CD4-positive, alpha-beta T cell treated with Interleukin-6 at 100 ng/mL for 8 hours (primary cell): Measurements from ENCODE around the gene EXOSC3.

Source experiments
- DNase-seq: peaks from one replicate; pipeline ENCODE4 v3.0.0-alpha.2; 2020; ENCODE audit warnings: mixed read lengths, low spot score

The EXOSC3 gene

DNA sequence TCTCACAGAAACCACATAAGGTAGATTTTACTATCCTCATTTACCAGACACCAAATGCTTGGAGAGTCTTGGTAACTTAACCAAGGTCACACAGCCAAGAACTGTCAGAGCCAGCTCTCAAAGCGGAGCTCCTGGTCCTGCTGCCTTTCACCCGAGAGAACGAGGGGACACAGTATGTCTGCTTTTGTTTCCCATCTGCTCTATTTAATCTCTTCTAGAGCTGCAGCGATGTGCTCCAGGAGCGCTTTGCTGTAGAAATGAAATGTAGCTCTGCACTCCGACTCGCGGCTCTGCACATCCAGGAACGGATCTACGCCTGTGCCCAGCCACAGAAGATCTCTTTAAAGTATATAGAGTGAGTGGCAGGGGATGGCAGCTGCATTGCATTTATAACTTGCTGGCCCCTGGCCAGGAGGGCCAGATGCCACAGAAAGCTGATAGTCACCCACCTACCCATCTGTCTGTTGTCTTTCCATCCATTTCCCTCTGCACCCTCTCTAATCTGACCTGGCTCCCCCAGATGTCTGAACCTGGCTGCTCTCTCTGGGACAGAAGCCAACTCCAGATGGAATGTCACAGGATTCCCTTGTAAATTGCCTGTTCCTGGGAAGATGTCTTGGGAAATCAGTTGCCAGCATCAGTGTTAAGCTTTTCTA is 52.6 kb downstream of the EXOSC3 start:
- DNase-seq, result no peak

DNA sequence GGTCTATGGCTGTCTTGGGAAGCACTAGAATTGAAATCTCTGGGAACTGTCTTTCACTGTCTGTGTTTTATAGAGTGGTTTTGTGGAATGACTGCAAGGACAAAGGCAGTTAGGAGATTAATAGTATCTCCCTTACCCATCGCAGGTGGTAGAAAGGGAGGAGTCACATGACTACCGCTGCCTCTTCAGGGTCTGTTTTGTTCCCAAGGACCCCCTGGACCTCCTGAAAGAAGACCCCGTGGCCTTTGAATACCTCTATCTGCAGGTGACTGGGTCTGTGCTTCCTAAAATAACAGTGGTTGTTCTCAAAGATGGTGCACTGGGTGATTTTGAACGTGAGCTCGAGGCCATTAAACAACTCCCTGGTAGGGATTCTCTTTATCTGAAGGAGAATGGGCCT is 54.0 kb downstream of the EXOSC3 start:
- no peak for DNase-seq

DNA sequence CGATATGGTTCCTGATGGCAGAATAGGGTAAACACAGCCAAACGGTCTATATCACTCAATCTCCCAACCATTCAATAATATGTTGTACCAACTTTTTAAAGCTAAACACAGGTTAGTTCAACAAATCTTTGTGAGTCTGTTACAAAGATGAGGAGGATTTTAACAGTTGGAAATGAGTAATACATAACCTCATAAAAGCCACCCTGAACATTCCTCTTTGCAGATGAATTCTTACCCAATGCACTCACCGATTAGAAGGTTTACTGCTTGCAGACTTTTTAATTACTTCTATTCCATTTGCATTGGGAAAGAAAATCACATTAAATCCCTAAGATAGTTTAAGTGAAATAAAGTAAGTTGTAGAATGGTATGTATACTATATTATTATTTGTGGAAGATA is 54.6 kb downstream of the EXOSC3 start:
- no peak for DNase-seq
